HEK293 (cell line): ENCODE measurements around the gene POLN.

ENCODE experiments used
- OVOL3 ChIP-seq: fragments of 450-650 bp; formaldehyde crosslinking; IDR thresholded peaks from 2 replicates; pipeline ENCODE4 v1.5.1; 2016; ENCODE audit warnings: missing biosample characterization, missing genetic modification characterization
- ZNF18 ChIP-seq: fragments of 450-650 bp; formaldehyde crosslinking; IDR thresholded peaks from 2 replicates; pipeline ENCODE4 v1.5.1; 2016; ENCODE audit warnings: missing biosample characterization, missing genetic modification characterization
- ZNF529 ChIP-seq: fragments of 450-650 bp; formaldehyde crosslinking; IDR thresholded peaks from 2 replicates; pipeline ENCODE4 v1.5.1; 2017; ENCODE audit warnings: missing genetic modification characterization, missing biosample characterization; ENCODE audit not compliant: insufficient replicate concordance
- ZNF707 ChIP-seq: fragments of 450-650 bp; formaldehyde crosslinking; IDR thresholded peaks from 2 replicates; pipeline ENCODE4 v1.5.1; 2016; ENCODE audit warnings: missing biosample characterization, missing genetic modification characterization
- TF ChIP-seq, protein P1 (sequence below): fragments of 450-650 bp; formaldehyde crosslinking; IDR thresholded peaks from 2 replicates; pipeline ENCODE4 v1.5.1; 2016; ENCODE audit warnings: missing biosample characterization, missing genetic modification characterization

DNA sequence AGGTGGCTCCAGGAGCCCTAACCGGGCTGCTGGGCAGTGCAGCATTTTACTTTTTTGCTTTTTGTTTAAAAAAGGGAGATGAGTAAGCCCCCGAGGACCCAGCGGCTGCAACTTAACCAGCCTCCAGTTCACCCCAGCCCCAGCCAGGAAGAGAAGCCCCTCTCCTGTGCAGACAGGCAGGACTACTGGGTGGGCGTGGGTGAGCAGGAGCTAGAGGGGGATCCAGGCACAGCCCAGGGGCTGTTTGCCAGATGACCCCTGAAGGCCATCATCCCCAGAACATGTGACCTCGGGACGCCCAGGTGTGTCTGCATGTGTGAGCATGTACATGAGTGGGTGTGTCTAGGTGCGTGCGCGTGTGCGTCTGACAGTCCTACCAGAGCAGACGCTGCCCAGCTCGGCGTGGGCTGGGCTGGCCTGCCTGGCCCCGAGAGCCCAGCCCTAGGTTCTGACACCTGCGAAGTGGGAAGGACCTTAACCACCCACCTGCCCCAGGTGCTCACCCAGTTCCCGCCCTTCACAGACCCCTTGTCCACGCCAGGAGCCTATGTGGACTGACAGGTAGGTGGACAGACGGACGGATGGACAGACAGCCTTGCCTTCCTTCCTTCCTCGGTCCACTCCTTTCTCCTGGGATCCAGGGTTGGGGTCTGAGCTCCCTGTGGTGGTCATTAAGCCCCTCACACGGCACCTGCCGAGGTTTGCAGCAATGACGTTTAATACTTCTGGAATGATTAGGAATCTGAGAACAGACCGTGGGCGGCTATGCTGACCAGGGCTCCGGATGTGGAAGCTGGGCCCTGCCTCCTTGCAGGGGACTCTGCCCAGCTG, 7.8 kb upstream of the POLN start:
- TF ChIP-seq, protein P1, sequence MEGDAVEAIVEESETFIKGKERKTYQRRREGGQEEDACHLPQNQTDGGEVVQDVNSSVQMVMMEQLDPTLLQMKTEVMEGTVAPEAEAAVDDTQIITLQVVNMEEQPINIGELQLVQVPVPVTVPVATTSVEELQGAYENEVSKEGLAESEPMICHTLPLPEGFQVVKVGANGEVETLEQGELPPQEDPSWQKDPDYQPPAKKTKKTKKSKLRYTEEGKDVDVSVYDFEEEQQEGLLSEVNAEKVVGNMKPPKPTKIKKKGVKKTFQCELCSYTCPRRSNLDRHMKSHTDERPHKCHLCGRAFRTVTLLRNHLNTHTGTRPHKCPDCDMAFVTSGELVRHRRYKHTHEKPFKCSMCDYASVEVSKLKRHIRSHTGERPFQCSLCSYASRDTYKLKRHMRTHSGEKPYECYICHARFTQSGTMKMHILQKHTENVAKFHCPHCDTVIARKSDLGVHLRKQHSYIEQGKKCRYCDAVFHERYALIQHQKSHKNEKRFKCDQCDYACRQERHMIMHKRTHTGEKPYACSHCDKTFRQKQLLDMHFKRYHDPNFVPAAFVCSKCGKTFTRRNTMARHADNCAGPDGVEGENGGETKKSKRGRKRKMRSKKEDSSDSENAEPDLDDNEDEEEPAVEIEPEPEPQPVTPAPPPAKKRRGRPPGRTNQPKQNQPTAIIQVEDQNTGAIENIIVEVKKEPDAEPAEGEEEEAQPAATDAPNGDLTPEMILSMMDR, result no peak
- TF ChIP-seq ZNF529 (tag by site-specific recombination), result no peak
- no peak for TF ChIP-seq OVOL3 (tag by site-specific recombination)
- no peak for TF ChIP-seq ZNF707 (tag by site-specific recombination)
- no peak for TF ChIP-seq ZNF18 (tag by site-specific recombination)
